NCI-H1417 treated with DMSO at 0.1 percent for 48 hours (cell line): ENCODE data around the gene PCDH18.
"Not testable (repeated sequence)": the region's sequence is repeated elsewhere in the genome, so short reads cannot be mapped to it uniquely, and the experiment has no call there.

Experiments
- DNase-seq: peaks from one replicate; lab custom pipeline; 2025; lab: John Stamatoyannopoulos, UW

Gene PCDH18

DNA sequence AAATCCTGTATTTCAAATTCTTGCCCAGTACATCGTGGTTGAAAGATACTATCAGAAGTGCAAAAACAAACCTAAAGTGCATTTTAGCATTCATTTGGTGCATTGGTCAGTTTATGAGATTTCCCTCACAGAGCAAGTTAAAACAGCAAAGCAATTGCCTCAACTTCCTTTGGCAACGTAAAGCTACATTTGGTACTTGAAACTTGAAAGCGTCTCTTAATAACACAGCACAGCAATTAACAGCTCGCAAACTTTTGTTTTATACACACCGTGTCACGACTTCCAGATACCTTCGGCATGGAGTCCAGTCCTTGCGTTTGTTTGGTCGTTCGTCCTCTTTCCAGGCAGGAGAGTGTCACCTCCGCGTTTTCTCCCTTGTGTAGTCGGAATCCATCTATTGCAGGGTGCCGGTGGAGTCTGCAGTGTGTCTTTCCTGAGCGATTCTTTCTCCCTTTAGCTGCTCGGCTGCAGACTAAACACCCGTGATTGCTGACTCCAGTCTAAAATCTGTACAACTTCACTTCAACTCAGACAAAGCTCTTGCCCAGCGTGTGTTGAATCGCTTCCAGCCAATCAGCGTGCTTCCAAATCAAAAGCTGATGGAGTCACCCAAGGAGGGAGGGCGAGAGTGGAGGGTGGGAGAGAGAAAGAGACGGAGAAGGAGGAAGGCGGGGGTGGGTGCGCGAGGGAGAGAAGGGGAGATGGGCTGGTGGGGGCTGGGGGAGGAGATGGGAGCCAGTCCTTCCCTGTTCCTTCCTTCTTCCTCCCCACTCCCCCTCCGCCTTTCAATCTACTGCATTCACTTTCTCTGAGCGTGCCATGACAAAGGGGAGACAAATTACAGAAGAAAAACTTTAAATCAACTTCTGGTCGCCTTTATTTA, at the start of gene PCDH18:
TSS of gene PCDH18 (minus strand) at position 509 of the 883 bp plus-strand sequence. CDS start at position 103, 406 bp downstream.
- DNase-seq = no peak

- no peak for DNase-seq
These were observed 44.2 kb upstream of the PCDH18 start for GRCh38 chr4:137576446-137576845.

DNA sequence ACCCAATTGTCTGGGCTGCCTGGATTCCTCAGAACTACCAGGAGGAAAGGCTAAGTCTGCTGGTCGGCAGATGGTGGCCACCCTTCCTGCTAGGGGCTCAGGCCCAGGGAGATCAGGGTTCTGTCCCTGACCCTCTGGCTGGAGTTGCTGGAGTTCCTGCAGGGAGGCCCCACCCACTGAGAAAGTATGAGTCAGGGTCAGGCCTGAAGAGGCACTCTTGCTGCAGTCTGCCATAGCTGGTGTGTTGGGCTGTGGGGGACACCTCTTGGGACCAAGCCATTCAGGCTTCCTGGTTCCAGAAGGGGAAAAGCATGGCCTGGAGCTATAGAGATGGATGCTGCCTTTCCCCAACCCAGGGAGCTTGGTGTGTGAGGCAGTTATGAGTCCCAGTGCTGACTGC, 40.4 kb upstream of the PCDH18 start:
- DNase-seq = no peak

DNA sequence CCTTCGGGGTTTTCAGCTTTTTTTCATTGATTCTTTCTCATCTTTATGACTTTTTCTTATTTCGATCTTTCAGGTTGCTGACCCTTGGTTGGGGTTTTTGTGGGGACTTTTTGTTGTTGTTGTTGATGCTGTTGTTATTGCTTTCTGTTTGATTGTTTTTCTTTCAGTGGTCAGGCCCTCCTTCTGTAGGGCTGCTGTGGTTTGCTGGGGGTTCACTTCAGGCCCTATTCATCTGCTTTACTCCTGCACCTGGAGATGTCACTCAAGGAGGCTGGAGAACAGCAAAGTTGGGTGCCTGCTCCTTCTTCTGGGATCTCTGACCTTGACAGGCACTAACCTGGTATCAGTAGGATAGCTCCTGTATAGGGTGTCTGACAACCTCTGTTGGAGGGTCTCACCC, 39.9 kb upstream of the PCDH18 start:
- DNase-seq = no peak

DNA sequence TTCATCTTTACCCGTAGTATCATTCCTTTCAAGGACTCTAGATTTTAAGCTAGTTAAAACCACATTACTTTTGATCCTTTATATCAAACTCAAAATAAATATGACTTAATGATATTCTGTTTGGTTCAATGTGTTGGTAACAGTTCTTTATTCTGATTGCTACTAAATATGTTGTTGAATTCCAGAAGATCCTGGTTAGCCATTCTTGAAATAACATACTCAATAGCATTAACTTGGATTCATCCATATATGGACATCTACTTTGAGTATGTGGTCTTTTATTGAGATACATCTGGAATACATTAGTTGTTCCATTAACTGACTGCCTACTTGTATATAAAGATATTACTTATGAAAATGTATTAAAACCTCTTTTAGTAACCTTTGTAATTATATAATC, 27.5 kb upstream of the PCDH18 start:
- DNase-seq = no peak

DNA sequence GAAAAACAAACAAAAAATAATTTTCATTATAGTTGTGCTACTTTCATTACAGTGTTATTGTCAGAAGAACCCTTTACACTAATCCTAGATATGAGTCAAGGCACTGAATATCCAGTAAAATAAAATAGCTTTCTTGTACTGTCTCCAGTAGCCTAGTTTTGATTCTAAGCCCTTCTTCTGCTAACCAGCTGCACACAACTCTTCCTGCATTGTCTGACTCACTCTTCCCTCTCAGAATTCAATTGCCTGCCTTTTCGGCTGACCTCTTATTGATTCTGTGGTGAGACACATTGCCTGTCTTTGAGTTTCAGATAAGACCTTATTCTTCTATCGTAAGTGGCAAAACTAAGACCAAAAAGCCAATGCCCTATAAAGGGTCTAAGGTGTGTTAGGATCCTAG, 26.7 kb upstream of the PCDH18 start:
- DNase-seq = no peak

GRCh38 chr4:137545461-137545861, 13.2 kb upstream of the PCDH18 start:
- DNase-seq = no peak

DNA sequence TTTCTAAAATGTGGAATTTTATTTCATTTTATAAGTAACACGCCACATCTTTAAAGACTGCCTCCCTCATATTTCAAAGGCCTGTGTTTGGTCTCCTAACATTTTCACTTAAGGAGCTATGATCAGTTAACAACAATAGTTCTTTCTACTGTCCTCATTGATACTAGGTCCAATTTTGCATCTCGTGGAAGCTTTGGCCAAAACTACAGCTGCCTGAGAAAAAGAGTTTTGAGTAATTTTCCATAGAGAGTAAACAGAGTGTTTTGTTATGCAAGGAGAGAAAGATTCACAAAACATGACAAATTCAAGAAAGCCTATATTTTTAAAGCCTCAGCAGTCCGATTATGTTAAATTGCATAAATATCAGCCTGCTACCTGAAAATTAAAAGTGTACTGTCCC, 11.4 kb upstream of the PCDH18 start:
- no peak for DNase-seq

DNA sequence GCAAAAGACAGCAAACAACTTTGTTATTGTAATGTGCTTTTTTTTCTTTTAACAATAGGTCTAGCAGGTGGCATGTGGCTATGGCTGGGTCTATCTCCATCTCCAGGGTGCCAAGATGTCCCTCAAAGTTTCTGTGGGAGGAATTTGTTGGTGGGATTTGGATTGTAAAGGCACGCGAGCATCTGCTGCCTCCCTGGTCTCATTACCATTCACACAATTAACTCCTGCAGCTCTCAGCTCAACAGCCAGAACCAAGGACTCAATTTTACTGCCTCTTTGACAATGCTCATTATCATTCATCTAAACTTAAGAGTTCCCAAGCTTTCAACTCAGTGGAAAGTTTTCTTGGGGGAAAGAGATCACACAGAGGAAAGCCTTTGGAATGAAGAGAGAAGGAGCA, 10.9 kb upstream of the PCDH18 start:
- no peak for DNase-seq

DNA sequence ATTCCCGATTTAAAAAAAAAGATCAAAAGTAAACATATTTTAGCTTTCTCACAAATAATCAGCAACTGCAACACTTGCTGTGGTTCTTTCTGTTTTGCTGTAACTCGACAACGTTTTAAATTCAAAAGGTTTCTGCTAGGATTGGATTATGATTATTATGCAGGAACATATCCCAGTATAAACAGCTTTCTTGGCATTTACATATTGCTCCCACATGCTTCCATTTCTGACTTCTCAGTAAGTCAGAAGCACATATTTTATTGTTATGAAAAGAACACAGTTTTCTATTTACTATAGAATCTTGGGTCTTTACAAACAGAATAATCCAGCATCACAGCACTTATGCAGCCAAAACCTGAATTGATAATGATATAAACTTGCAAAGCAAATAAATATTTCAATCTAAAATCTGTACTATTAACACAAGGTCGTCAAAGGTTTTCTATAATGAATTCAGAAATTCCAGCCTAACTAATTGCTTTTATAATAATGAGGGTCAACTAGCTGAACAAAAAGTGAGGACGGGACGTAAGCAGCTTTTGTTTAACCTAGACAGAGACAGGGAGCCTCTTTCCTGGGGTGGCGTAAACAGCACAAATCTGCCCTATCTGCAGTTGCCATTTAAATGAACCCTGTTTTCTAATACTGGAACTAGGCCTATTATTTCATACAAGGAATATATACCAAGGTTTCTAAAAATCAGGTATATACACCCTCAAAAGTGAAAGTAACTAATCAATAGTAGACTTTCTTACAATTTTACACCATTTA, 9.8 kb upstream of the PCDH18 start:
- DNase-seq = no peak

DNA sequence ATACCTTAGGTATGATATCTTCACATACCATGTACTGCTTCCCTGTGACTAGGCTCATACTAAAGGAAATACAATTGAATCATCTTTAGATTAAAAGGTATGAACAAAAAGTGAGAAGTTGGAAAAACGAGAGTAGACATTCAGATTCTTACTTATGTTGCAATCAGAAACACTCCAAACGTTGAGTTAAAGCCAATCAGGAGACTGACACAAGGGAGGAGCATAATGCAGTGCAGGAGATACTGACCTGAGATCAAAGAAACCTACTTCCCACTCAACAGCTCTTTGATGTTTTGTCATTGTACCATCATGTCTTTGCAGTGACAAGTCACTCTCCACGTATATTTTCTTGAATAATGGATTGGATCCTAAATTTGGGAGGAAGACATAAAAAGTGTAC, 8.9 kb upstream of the PCDH18 start:
- no peak for DNase-seq

DNA sequence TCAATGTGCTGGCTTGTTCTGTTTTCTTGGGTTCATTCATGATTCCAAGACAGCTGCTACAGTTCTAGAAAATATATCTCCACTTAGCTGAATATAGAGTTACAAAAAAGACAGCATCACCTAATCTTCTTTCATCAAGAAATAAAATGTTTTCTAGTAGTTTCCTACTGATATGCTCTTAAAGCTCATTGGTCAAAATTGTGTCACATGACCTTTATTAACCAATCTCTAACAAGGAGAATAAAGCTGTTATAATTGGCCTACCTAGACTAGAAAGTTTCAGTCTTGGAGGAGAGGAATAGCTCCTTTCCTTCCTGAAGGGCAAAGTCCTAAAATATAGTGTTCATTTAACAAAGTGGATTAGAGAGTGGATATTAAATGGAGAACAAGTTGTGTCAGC, 8.1 kb upstream of the PCDH18 start:
- no peak for DNase-seq

GRCh38 chr4:137538526-137538925, 6.2 kb upstream of the PCDH18 start:
- DNase-seq = no peak

DNA sequence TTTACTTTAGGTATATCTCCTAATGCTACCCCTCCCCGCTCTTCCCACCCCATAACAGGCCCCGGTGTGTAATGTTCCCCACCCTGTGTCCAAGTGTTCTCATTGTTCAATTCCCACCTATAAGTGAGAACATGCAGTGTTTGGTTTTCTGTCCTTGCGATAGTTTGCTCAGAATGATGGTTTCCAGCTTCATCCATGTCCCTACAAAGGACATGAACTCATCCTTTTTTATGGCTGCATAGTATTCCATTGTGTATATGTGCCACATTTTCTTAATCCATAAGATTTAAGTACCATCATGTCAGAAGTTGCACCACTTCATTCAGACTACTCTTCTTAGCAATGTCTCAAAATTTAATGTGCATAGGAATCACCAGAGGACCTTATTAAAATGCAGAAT, 5.5 kb upstream of the PCDH18 start:
- not testable (repeated sequence) for DNase-seq

DNA sequence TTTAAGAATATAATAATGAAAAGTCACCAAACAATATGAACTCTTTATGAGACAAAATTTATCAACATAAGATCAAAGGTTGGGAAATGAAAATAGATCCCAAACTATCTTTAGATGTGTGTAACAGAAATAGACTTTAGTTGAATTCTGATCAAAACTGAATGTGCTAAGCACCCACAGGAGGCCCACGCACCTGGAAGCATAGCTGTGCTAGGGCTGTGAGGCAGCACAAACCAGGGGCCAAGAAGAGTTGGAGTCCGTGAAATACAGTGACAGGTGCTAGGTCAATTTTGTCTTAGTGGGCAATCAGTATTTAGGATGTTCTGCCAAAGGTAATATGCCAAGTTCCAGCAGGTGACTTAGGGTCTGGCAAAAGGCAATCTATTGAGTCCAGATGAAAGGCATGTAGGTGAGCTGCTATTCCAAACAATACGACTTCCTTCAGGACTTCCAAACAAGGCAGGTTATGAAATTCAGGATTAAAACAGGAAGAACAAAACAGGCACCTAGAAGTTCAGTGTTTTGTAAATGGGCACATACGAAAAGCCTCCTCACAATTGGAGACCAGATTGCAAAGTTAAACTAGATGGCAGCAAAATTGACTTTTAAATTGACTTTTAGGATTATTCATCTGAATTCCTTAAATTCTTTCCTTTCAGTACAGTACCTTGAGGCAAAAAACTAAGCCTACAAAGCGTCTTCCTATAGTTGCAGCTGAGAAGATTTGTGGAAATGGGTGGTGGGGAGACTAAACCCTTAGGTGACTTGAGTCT, 4.7 kb upstream of the PCDH18 start:
- DNase-seq = no peak

DNA sequence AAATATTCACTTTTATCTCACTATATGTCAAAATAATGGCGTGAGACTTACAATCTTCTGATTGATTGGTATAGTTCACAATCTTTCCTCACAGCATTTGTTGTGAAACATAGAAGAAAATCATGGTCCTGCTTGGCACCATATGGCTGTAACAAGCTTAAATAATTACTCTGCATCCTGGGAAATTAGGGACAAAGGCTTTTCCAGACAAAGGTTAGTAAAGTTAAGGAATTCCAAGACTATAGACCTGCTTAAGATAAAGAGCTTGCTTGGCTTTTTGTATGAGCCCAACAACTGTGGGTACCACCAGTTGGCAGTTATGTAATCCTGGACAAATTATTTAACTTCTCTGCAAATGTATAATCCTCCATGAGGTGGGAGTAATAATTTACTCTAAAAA, 3.4 kb upstream of the PCDH18 start:
- DNase-seq = no peak

DNA sequence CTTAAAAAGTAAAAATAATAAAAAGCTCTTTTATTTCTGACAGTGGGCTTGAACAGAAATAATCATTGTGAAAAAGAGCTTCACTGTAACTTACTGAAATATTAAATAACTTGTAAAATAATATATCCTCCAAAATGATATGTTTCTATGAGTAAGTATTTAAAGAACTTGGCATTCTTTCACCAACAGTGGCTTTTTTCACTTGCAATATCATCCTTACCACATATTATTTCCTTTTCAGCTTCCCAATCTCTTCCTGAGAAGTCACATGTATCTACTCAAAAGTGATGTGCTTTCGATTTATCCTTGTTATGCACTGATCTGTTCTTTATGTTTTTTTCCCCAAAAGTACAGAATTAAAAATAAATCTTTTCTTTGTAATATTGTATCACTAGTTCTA, 2.2 kb upstream of the PCDH18 start:
- no peak for DNase-seq

DNA sequence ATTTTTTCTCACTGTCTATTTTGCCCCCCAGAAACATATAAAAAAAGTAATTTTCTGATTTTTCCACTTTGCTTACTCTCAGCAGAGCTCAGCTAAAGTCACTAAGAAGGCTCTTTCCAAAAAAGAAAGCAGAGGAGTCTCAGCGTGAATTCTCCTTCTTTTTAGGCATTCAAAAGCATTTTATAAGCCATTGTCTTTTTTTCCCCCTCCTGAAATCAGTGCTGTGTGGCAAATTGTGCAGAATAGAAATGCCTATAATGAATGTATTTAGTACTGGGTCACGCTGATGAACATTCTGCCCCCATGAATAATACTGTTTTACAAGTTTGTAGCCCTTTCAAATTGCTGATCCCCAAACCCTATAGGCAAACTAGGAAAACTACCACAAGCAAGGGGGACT, 1.6 kb upstream of the PCDH18 start:
- DNase-seq = no peak

DNA sequence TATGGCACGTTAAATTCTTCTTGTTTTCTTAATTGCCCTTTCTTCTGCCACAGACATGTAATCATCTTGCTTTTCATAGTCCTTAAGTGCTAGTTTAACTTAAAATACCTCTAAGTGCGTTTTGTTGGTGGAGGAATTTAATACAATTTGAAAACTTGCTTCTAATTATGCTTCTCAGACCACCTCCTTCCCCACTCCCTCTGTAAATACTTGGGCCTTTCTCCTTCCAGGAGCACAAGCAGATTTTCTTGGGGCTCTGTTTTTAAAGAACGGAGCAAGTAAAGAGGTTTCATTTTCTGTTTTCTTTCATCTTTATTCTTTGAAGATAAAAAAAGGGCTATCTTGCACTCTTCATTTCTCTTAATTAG, 559 bp upstream of the PCDH18 start:
- DNase-seq = no peak

- no peak for DNase-seq
These were observed 917 bp downstream of the PCDH18 start for GRCh38 chr4:137531168-137531985.

DNA sequence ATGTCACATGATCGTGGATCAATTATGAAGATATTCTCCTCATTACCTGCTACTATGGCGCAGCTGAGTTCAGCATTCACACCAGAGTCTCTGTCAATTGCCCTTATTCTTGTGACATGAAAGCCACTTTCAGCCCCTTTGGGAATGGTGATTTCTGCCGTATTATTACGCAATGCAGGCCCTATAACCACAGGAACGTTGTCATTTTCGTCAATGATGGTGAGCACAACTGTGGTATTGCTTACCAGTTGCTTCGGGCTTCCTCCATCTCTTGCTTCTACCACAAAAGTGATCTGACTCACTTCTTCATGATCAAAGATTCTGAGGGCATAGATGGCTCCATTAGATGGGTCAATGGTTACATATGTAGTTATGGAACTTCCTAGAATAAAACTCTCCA, 2.1 kb downstream of the PCDH18 start:
- no peak for DNase-seq

DNA sequence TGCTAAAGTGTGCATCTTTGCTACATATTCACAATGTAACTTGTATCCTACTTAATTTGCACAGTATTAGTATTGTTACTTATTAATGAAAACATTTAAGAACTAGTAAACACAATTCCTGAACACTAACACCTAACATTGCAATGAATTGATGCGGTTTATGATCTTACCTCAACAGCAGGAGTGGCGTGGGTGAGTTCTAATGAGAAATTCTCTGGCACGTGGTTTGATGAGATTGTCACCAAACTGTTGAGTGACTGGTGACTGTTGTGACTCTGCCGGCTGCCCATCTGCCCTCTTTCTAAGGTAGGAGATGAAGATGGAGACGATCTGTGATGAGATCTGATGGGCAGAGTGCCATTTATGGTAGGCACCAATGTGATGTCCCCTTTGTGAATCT, 2.9 kb downstream of the PCDH18 start:
- no peak for DNase-seq
